ENCODE data around the gene ISCA2. TPM values are rescaled to one million over a fixed set of nuclear protein-coding genes. Genes with fewer than 3 reads are reported as not detected.

Gene ISCA2
- total RNA-seq, 1 donor from 2014 or later = 35.3 TPM

DNA sequence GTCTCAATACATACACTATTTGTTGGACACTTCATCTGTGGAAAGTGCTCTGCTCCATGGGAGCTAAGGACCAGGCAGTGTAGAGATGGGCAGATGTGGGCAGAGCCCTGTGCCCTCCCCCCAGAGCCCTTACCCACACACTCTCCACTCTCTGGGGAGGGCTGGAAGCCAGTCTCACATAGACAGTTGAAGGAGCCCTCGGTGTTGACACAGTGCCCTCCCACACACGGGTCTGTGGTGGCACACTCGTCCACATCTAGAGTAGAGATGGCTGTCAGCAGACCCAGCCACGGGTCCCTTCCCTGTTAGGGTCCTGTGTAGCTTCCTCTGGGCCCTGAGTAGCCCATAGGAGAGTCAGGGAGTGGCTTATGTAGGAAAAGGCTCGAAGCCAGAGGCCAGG is 14.3 kb downstream of the ISCA2 start:
- Mint-ChIP-seq H3K27me3 (peaks cover 14% of the 10 kb centered on the region), H3K36me3 (ENCODE audit: low read depth) (no peaks in the 10 kb centered on the region), H3K4me3 (no peak overlapping the region), H3K27ac (no peak overlapping the region), H3K9me3 (no peaks in the 10 kb centered on the region), H3K4me1 (peaks cover 13% of the 10 kb centered on the region)
- CTCF ChIA-PET = no interaction called here
- ATAC-seq (ENCODE audit: low read depth) (no peak), DNase-seq (no peak)
- POLR2A ChIA-PET = no interaction called here
- TF ChIP-seq, protein P1, sequence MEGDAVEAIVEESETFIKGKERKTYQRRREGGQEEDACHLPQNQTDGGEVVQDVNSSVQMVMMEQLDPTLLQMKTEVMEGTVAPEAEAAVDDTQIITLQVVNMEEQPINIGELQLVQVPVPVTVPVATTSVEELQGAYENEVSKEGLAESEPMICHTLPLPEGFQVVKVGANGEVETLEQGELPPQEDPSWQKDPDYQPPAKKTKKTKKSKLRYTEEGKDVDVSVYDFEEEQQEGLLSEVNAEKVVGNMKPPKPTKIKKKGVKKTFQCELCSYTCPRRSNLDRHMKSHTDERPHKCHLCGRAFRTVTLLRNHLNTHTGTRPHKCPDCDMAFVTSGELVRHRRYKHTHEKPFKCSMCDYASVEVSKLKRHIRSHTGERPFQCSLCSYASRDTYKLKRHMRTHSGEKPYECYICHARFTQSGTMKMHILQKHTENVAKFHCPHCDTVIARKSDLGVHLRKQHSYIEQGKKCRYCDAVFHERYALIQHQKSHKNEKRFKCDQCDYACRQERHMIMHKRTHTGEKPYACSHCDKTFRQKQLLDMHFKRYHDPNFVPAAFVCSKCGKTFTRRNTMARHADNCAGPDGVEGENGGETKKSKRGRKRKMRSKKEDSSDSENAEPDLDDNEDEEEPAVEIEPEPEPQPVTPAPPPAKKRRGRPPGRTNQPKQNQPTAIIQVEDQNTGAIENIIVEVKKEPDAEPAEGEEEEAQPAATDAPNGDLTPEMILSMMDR (IDR thresholded peaks at IDR 0.05) = no peak
- intact Hi-C loops (cut with micrococcal nuclease) = no loop called here

DNA sequence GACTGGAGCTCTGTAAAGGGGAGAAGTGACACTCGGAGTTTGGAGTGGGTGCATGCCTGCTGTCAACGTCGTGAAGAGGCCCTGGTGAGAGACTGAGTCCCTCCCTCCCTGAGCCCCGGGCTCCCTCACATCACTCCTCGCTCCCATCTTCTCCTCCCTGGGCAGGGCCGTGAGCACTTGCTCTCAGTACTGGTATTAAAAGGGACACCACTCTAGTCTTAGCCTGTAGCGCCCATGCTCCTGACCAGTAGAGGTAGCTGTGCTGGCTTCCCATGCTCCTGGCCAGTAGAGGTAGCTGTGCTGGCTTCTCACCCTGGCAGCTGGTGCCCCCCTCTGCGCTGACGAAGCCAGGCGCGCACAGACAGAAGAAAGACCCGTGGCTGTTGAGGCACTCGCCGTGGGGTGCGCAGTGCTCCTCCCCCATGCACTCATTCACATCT is 14.7 kb downstream of the ISCA2 start:
- Mint-ChIP-seq H3K27ac (no peak overlapping the region), H3K36me3 (ENCODE audit: low read depth) (no peaks in the 10 kb centered on the region), H3K4me3 (no peak overlapping the region), H3K27me3 (peaks cover 17% of the 10 kb centered on the region), H3K4me1 (peaks cover 13% of the 10 kb centered on the region), H3K9me3 (no peaks in the 10 kb centered on the region)
- TF ChIP-seq, protein P1 (IDR thresholded peaks at IDR 0.05) = no peak
- intact Hi-C loops (cut with micrococcal nuclease) = no loop called here
- ATAC-seq (ENCODE audit: low read depth) (no peak), DNase-seq (no peak)
- POLR2A ChIA-PET = no interaction called here
- CTCF ChIA-PET = no interaction called here

DNA sequence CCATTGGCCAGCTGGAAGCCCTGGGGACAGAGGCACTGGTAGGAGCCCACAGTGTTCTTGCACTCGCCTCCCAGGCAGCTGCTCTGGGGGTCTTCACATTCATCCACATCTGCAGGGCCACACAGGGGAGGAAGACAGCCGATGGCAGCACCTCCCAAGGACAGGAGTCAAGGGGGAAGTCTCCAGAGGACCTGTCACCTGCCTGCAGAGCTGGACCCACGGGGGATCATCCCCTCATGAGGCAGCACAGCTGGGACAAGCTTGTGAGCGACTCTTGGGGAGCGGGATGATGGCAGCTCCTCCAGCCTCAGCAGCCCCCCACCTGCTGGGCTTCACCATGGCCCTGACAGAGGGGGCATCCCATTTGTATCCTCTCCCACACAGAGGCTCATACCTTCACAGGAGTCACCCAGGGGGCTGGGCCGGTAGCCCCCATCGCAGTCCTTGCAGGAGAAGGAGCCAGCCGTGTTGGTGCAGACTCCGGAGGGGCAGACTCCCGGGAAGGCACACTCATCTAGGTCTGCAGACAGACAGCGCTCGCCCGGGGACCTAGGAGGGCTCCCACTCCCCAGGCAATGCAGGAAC is 15.4 kb downstream of the ISCA2 start:
- ATAC-seq (ENCODE audit: low read depth) (no peak), DNase-seq (no peak)
- Mint-ChIP-seq H3K27ac (no peak overlapping the region), H3K27me3 (peaks cover 18% of the 10 kb centered on the region), H3K4me3 (no peak overlapping the region), H3K9me3 (no peaks in the 10 kb centered on the region), H3K36me3 (ENCODE audit: low read depth) (no peaks in the 10 kb centered on the region), H3K4me1 (peaks cover 13% of the 10 kb centered on the region)
- CTCF ChIA-PET = no interaction called here
- intact Hi-C loops (cut with micrococcal nuclease) = no loop called here
- POLR2A ChIA-PET = no interaction called here
- TF ChIP-seq, protein P1 (IDR thresholded peaks at IDR 0.05) = no peak

- H3K36me3 Mint-ChIP-seq (ENCODE audit: low read depth) = no peaks in the 10 kb centered on the region
- intact Hi-C loops (cut with micrococcal nuclease) = no loop called here
Measured at GRCh38 chr14:74509587-74510222, 16.1 kb downstream of the ISCA2 start.

GRCh38 chr14:74510223-74510931 is 16.8 kb downstream of the ISCA2 start:
- Mint-ChIP-seq H3K27me3 (peaks cover 21% of the 10 kb centered on the region), H3K27ac (no peak overlapping the region), H3K9me3 (no peaks in the 10 kb centered on the region), H3K4me1 (peaks cover 21% of the 10 kb centered on the region), H3K4me3 (no peak overlapping the region), H3K36me3 (ENCODE audit: low read depth) (no peaks in the 10 kb centered on the region)
- no peak for DNase-seq
- TF ChIP-seq, protein P1 (IDR thresholded peaks at IDR 0.05) = no peak
- POLR2A ChIA-PET = no interaction called here
- intact Hi-C loops (cut with micrococcal nuclease) = no loop called here
- no peak for ATAC-seq (ENCODE audit: low read depth)
- CTCF ChIA-PET = no interaction called here

More at GRCh38 chr14:74509587-74510222, 16.1 kb downstream of the ISCA2 start:
- ChIA-PET POLR2A (no interaction called here), CTCF (no interaction called here)
- DNase-seq = no peak
- H3K4me1 Mint-ChIP-seq = peaks cover 18% of the 10 kb centered on the region
- no peaks in the 10 kb centered on the region for H3K9me3 Mint-ChIP-seq
- no peak overlapping the region for H3K27ac Mint-ChIP-seq
- TF ChIP-seq, protein P1 (IDR thresholded peaks at IDR 0.05) = no peak
- H3K4me3 Mint-ChIP-seq = no peak overlapping the region
- no peak for ATAC-seq (ENCODE audit: low read depth)
- peaks cover 20% of the 10 kb centered on the region for H3K27me3 Mint-ChIP-seq
